Measurements from ENCODE around the gene NOP53. TPM values are rescaled to one million over a fixed set of nuclear protein-coding genes. Genes with fewer than 3 reads are reported as not detected.
A peak's percentile ranks its signal among the peaks of the same experiment; 100 is the strongest.

Gene NOP53
- total and polyA plus RNA-seq, 9 of the 15 experiments (the other 6 are each of a cell fraction or from before 2014, with no cell fraction given): 6.5 to 274 (median 145) TPM

GRCh38 chr19:47704656-47705055 lies 40.7 kb upstream of the NOP53 start:
- in situ Hi-C loops (cut with MboI) (loop anchor here (5.0 kb wide), 1 partner anchor 407 kb away; no protein-coding TSS in a partner anchor), intact Hi-C loops (cut with micrococcal nuclease) (no loop called here)
- no peaks in the 10 kb centered on the region for H3K79me2 ChIP-seq (ENCODE audit: control insufficient read depth, insufficient read depth, low read length)
- no peaks in the 10 kb centered on the region for H3K9me1 ChIP-seq (ENCODE audit: control insufficient read depth, insufficient read depth, low read length)
- ChIA-PET CTCF (ENCODE audit: low intra/inter-chr PET ratio) (no interaction called here), POLR2A (interaction anchor here (0.9 kb wide), 1 partner anchor 17 kb away, joined by 3 read pairs; no protein-coding TSS in a partner anchor)
- no peaks in the 10 kb centered on the region for H3K9me3 ChIP-seq (replicated peaks; ENCODE audit: control insufficient read depth, insufficient read depth, low read depth, low read length)
- BruUV-seq (replicated peaks): no TSS peak
- TF ChIP-seq ZNF75A (CRISPR knock-in tag; IDR thresholded peaks at IDR 0.05): no peak
- peak; percentile 98 for TF ChIP-seq ZNF12 (CRISPR knock-in tag; IDR thresholded peaks at IDR 0.05)
- H4K20me1 ChIP-seq (replicated peaks; ENCODE audit: control insufficient read depth, insufficient read depth, low read length): no peaks in the 10 kb centered on the region
- H3K4me2 ChIP-seq (ENCODE audit: insufficient read depth, low read length): no peak overlapping the region
- ATAC-seq: no peak
- no peak for FAIRE-seq
- H3K36me3 ChIP-seq (ENCODE audit: control insufficient read depth, insufficient read depth, low read length): peaks cover 16% of the 10 kb centered on the region; the same call in 2 of the 3 replicates
- peaks cover 0 to 5% of the 10 kb centered on the region in 2 experiments; a peak in 2 of 5 replicates for H3K4me1 ChIP-seq (replicated peaks in 1 of 2; ENCODE audit: control insufficient read depth in 2 of 2, insufficient read depth in 2 of 2, low read length in 2 of 2)
- H3K27me3 ChIP-seq (ENCODE audit: control insufficient read depth in 2 of 2, insufficient read depth in 2 of 2, low read length in 2 of 2): no peaks in the 10 kb centered on the region
- no peak overlapping the region for H2AFZ ChIP-seq (ENCODE audit: low read depth, low read length)
- H3K4me3 ChIP-seq: no peak overlapping the region
- no peak overlapping the region for H3K27ac ChIP-seq (ENCODE audit: extremely low read depth, low read depth, low read length)
- DNase-seq (ENCODE audit: extremely low read depth in 1 of 4, low spot score in 3 of 4): no peak
- no peak overlapping the region for H3K9ac ChIP-seq (ENCODE audit: insufficient read depth in 1 of 2, low read depth in 2 of 2, low read length in 2 of 2)
- WGBS (ENCODE audit: insufficient coverage, low coverage, missing lambda C conversion rate): 64% methylated on average over 3 of the region's 3 CpGs

- ChIA-PET CTCF (ENCODE audit: low intra/inter-chr PET ratio) (interaction anchor here (0.6 to 2.6 kb wide), 6 partner anchors 9 to 629 kb away, joined by 3 to 28 read pairs (median 4); no protein-coding TSS in a partner anchor), POLR2A (interaction anchor here (0.6 to 2.4 kb wide), 9 partner anchors 9 to 432 kb away, joined by 3 to 6 read pairs (median 3); no protein-coding TSS in a partner anchor)
- in situ Hi-C loops (cut with MboI) (loop anchor here (5.0 kb wide), 1 partner anchor 410 kb away; no protein-coding TSS in a partner anchor), intact Hi-C loops (cut with micrococcal nuclease) (no loop called here)
- no peaks in the 10 kb centered on the region for H3K9me3 ChIP-seq (replicated peaks; ENCODE audit: control insufficient read depth, insufficient read depth, low read depth, low read length)
- no peaks in the 10 kb centered on the region for H3K9me1 ChIP-seq (ENCODE audit: control insufficient read depth, insufficient read depth, low read length)
- H3K9ac ChIP-seq (ENCODE audit: insufficient read depth in 1 of 2, low read depth in 2 of 2, low read length in 2 of 2): no peak overlapping the region
- no peaks in the 10 kb centered on the region for H4K20me1 ChIP-seq (replicated peaks; ENCODE audit: control insufficient read depth, insufficient read depth, low read length)
- no peaks in the 10 kb centered on the region for H3K79me2 ChIP-seq (ENCODE audit: control insufficient read depth, insufficient read depth, low read length)
- 0 out of 2 replicates have a peak overlapping the region, but pooled peaks have one; percentile 29 for H2AFZ ChIP-seq (ENCODE audit: low read depth, low read length)
- FAIRE-seq (peak; percentile 88), ATAC-seq (peak; percentile 99), DNase-seq (ENCODE audit: extremely low read depth in 1 of 4, low spot score in 3 of 4) (peak; percentile 72 to 89 (median 76))
- H3K36me3 ChIP-seq (ENCODE audit: control insufficient read depth, insufficient read depth, low read length): peaks cover 4% of the 10 kb centered on the region; the same call in 1 of the 3 replicates
- H3K27ac ChIP-seq (ENCODE audit: extremely low read depth, low read depth, low read length): no peak overlapping the region
- H3K4me1 ChIP-seq (replicated peaks in 1 of 2; ENCODE audit: control insufficient read depth in 2 of 2, insufficient read depth in 2 of 2, low read length in 2 of 2): peaks cover 0 to 5% of the 10 kb centered on the region in 2 experiments; a peak in 2 of 5 replicates
- no peaks in the 10 kb centered on the region for H3K27me3 ChIP-seq (ENCODE audit: control insufficient read depth in 2 of 2, insufficient read depth in 2 of 2, low read length in 2 of 2)
- BruUV-seq (replicated peaks): no TSS peak
- peak overlapping the region; percentile 14; the same call in 1 of the 2 replicates for H3K4me2 ChIP-seq (ENCODE audit: insufficient read depth, low read length)
- 10% methylated on average over 22 of the region's 22 CpGs for WGBS (ENCODE audit: insufficient coverage, low coverage, missing lambda C conversion rate)
- no peak overlapping the region for H3K4me3 ChIP-seq
- no peak for TF ChIP-seq SLC30A9 (CRISPR knock-in tag; IDR thresholded peaks at IDR 0.05)
- no peak for TF ChIP-seq NUFIP1 (IDR thresholded peaks at IDR 0.05; ENCODE audit: partially characterized antibody)
- no peak for TF ChIP-seq DLX4 (CRISPR knock-in tag; IDR thresholded peaks at IDR 0.05)
- TF ChIP-seq HINFP (tag; conservative IDR thresholded peaks at IDR 0.05; ENCODE audit: low read depth): no peak
- TF ChIP-seq ZFX (CRISPR knock-in tag; IDR thresholded peaks at IDR 0.05): no peak
- no peak for TF ChIP-seq ZNF740 (CRISPR knock-in tag; IDR thresholded peaks at IDR 0.05)
- no peak for TF ChIP-seq ZNF740 (tag; IDR thresholded peaks at IDR 0.05)
- TF ChIP-seq NONO (IDR thresholded peaks at IDR 0.05; ENCODE audit: low read depth in 2 of 2, low read length in 1 of 2): no peak
These were observed 38.0 kb upstream of the NOP53 start for GRCh38 chr19:47707135-47707925.
